GM12892 (cell line): Measurements from ENCODE around the gene OR9Q1.
"Not testable (repeated sequence)": the region's sequence is repeated elsewhere in the genome, so short reads cannot be mapped to it uniquely, and the experiment has no call there.

Source experiments
- POLR2A ChIP-seq: IDR thresholded peaks from 2 replicates; pipeline ENCODE4 v1.6.1; 2011; ENCODE audit warnings: low read depth, low read length, control low read depth
- POLR2AphosphoS5 ChIP-seq: IDR thresholded peaks from 2 replicates; pipeline ENCODE4 v1.6.1; 2011; ENCODE audit warnings: low read depth, low read length, control low read depth

- not testable (repeated sequence) for TF ChIP-seq POLR2AphosphoS5, POLR2A
These were observed 24.2 kb upstream of the OR9Q1 start for GRCh38 chr11:57999523-57999922.
